Measurements from ENCODE around the gene CTAGE15.
A peak's percentile ranks its signal among the peaks of the same experiment; 100 is the strongest.
"Not testable (repeated sequence)": the region's sequence is repeated elsewhere in the genome, so short reads cannot be mapped to it uniquely, and the experiment has no call there.

Gene CTAGE15

GRCh38 chr7:143571501-143571900 is at the start of gene CTAGE15:
CTAGE15 (plus strand) TSS chr7:143571801; CDS start chr7:143571818, 17 bp downstream.
- DNase-seq (ENCODE audit: low read depth in 2 of 2), result not testable (repeated sequence)

DNA sequence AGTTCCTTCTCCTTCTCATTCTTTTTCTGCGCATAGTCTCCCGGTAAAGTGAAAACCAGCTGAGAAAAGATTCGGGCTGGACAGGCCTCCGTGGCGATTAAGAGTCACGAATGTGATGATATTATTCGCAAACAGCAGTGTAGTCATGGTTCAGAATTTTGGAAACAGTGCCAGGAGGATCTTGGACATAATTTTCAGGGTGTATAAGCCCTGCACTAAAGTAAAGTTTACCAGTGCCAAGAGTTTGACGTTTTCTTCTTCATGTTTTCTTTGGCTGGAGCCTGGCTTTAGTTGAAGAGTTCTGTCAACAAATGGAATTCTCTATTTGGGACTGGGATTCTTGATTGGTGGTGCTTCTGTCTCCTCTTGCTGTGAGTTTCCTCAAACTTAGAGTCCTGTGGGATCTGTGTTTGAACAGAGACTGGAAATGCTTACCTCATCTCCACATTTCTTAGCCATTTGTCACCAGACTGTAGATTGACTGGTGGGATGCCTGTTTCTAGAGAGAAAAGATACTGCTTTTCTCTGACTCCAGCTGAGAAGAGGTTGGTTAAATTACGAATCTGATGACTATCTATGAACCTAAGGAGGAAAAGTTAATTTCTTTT is 49.2 kb upstream of the CTAGE15 start:
- not testable (repeated sequence) for DNase-seq (ENCODE audit: low read depth in 2 of 2)

- DNase-seq (ENCODE audit: low read depth in 2 of 2), result not testable (repeated sequence)
Measured at GRCh38 chr7:143531169-143531926, 40.3 kb upstream of the CTAGE15 start.

DNA sequence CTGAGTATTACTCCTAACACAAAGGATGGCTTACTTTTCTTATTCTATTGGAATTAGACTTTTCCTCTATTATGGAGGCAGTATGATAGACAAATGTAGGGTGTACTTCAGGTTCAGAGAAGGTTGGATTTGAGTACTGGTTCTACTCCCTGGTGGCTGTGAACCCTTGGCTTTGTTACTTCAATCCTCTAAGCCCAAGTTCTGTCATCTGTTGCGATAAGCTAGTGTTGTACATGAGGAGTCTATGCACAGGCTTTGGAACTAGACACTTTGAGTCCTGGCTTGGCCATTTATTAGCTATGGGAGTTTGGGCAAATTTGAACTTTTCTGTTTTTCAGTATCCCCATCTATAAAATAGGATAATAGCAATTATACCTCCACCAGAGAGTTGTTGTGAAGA is 39.7 kb upstream of the CTAGE15 start:
- DNase-seq (ENCODE audit: low read depth in 2 of 2), result not testable (repeated sequence)

- not testable (repeated sequence) for DNase-seq (ENCODE audit: low read depth in 2 of 2)
Measured at GRCh38 chr7:143533213-143533839, 38.3 kb upstream of the CTAGE15 start.

DNA sequence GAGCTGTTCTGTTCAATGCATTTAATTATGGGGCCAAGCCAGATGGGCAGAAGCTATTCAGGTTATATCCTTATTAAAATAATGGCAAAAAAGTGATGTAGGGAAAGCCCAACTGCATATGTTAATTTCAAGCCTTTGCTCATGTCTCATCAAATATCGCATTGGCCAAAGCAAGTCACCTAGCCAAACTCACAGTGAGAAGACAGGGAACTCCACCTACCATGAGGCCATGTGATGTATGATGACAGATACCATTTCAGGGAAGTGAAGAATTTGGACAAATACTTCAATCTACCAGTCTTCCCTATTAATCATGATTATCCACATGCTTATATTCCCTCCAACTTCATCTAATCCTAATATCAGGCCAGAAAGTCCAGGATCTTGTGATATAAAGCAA is 35.2 kb upstream of the CTAGE15 start:
- not testable (repeated sequence) for DNase-seq (ENCODE audit: low read depth in 2 of 2)

DNA sequence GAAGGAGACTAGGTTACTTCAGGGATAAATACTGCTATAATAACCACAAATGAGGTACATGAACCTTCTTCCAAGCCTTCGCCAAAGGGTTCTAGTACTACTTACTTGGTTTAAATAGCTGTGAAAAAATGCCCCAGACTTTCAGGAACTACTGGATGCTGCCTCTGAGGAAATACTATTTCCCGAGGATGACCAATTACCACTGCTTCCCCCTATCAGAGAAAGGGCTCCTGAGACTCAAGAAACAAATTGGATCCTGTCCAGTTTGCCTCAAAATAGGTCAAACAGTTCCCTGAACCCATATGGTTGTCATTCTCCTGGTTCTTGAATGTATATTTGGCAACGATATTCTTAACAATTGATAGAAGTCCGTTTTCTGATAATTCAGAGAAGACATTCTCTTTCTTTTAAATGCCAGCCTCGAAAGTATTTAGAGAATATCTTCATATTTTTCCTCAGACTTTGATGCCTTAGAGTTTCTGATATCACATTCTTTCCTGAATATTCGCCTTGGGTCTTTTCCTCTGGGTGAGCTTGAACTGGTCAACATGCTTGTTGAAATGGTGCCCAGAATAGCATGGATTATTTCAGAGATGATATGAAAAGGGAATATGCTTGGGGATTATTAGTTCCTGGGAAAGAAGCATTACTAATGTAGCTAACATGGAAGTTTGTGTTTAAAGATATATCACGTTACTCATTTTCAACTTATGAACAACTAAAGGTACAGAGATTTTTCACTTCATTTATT is 28.1 kb upstream of the CTAGE15 start:
- not testable (repeated sequence) for DNase-seq (ENCODE audit: low read depth in 2 of 2)

- DNase-seq (ENCODE audit: low read depth in 2 of 2), result not testable (repeated sequence)
Measured at GRCh38 chr7:143555968-143556367, 15.6 kb upstream of the CTAGE15 start.

GRCh38 chr7:143563306-143563705 is 8.3 kb upstream of the CTAGE15 start:
- not testable (repeated sequence) for DNase-seq (ENCODE audit: low read depth in 2 of 2)

GRCh38 chr7:143566001-143566400 is 5.6 kb upstream of the CTAGE15 start:
- not testable (repeated sequence) for DNase-seq (ENCODE audit: low read depth in 2 of 2)

- not testable (repeated sequence) for DNase-seq (ENCODE audit: low read depth in 2 of 2)
Measured at GRCh38 chr7:143588183-143588582, 16.6 kb downstream of the CTAGE15 start.

DNA sequence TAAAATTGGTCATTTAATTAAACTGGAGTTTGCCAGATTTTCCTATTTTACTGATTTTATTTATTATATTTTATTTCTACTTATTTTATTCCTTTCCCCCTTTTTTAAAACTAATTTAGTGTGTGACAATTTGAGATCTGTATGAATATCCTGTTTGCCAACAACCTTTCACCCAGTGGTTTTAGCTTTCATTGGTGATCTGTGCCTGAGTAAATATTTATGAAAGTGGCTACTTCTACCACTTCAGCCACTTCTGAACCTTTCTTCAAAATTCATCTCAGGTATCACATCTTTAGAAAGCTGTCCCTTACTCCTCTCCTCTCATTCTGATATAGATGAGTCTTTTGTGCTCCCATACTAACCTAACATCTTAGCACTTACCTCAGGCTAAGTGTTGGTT is 18.3 kb downstream of the CTAGE15 start:
- DNase-seq (ENCODE audit: low read depth in 2 of 2), result not testable (repeated sequence)

DNA sequence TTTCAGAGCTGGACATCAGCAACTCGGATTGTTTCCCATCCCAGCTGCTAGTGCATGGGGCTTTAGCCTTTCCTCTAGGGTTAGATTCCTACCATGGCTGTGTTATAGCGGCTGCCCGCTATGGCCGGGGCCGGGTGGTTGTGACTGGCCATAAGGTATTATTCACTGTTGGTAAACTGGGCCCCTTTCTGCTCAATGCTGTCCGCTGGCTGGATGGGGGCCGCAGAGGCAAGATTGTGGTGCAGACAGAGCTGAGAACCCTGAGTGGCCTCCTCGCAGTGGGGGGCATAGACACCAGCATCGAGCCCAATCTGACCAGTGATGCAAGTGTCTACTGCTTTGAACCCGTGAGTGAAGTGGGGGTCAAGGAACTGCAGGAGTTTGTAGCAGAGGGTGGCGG is 26.5 kb downstream of the CTAGE15 start:
- not testable (repeated sequence) for DNase-seq (ENCODE audit: low read depth in 2 of 2)

GRCh38 chr7:143603549-143603948 is 31.9 kb downstream of the CTAGE15 start:
- not testable (repeated sequence) for DNase-seq (ENCODE audit: low read depth in 2 of 2)

GRCh38 chr7:143606088-143606487 is 34.5 kb downstream of the CTAGE15 start:
- not testable (repeated sequence) for DNase-seq (ENCODE audit: low read depth in 2 of 2)

GRCh38 chr7:143615545-143615944 is 43.9 kb downstream of the CTAGE15 start:
- DNase-seq (ENCODE audit: low read depth in 2 of 2), result not testable (repeated sequence)

DNA sequence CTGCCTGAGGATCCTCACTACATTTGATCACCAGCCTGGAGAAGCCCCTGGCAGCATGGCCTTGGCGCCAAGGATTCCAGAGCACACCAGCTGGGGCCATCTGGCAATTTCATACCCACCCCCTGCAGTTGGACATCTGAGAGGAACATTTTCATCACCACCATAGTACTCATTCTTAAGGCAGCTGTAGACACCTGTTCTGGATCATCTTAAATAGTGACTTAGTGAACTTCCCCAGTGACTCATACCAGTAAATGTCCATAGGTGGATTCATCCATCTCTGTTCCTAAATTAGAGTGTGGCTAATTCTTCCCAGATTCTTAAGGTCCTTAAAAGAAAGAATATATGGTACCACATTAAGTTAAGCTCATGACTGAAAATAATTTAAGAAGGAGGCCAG is 45.6 kb downstream of the CTAGE15 start:
- not testable (repeated sequence) for DNase-seq (ENCODE audit: low read depth in 2 of 2)

DNA sequence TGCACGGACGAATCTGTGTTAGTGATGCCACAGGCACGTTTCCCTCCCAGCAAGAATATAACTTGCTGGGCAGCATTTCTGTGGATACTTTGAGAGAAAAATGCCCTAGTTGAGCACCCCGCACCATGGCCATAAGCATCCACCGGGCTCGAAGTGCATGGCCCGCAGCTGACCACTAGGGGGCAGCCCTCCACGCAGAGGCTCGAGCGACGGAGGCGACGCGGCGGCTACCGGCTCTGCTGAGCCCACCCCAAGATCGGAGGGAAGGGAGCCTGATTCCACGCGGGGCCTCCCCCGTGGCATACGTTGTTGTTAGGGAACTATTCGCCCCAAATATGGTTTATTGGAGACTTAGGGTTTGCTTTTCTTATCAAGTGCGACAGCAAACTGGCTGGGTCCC is 48.5 kb downstream of the CTAGE15 start:
- DNase-seq (ENCODE audit: low read depth in 2 of 2), result not testable (repeated sequence)

DNA sequence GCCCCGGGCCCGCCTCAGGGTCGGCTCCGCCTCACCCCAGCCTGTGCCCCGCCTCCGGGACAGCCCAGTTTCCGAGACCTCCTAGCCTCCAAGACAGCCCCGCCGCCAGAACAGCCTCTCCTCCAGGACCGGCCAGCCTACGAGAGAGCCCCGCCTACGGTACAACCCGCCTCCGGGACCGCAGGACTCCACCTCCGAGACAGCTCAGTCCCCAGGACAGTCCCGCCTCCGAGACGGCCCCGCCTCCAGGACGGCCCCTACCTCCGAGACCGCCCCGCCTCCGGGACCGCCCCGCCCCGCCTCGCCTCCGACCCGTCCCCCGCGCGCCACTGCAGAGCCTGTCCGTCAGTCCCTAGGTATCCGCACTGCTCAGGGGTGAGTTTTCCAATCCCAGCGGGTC is 49.0 kb downstream of the CTAGE15 start, which contains the start of gene TCAF2:
Gene TCAF2 (plus strand): TSS at position 329 of the 400 bp plus-strand sequence.
- peak; percentile 44 to 57 for DNase-seq (ENCODE audit: low read depth in 2 of 2)

DNA sequence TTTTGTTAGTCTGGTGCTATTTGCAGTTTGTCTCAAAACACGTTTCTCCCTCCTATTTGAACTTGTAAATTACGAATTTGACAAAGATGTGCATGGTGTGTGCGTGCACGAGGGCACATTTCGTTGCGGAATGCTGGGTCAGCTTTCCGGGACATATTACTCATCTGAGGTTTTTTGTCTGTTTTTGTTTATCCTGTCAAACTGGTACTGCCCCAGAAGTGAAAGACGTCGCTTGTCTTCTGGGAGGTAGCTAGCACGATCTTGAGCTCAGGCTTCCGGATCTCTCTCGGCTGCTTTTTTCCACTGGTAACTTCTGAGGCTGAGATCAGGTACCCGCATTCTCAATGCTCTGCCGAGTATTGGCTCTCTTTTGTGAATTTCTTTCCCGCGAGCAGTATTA is 49.6 kb downstream of the CTAGE15 start:
- DNase-seq (ENCODE audit: low read depth in 2 of 2), result not testable (repeated sequence)

DNA sequence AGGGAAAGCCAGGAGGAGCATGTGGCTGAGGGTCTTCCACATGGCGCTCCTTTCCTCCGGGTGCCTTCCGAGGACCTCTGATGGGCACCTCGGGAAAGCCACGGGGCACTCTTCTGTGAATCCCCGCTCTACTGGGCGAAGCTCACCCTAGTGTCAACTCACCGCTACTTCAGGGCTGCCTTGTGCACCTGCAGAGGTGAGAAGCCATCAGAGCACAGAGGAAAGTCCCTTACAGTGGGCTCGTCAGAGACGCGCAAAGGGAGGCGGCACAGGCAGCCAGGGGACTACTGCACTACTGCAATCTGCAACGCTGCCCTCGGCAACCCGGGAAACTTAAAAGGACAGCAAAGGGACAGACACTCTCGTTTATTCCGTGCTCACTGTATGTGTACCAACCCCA is 50.5 kb downstream of the CTAGE15 start:
- DNase-seq (ENCODE audit: low read depth in 2 of 2), result not testable (repeated sequence)
